ENCODE data around the gene ARMC12. TPM values are rescaled to one million over a fixed set of nuclear protein-coding genes. Genes with fewer than 3 reads are reported as not detected.

ARMC12 gene
- total and polyA plus RNA-seq, 2 of the 13 experiments (the other 11 are each of a cell fraction or from before 2014, with no cell fraction given): 1.3 TPM; not detected in 1

GRCh38 chr6:35722121-35722761 lies 14.6 kb upstream of the ARMC12 start (continued):
- peak; percentile 77; the same call in 1 of the 2 replicates for TF ChIP-seq TFDP1 (CRISPR knock-in tag; IDR thresholded peaks at IDR 0.05; ENCODE audit: borderline replicate concordance)
- no peak for TF ChIP-seq ZNF350 (CRISPR knock-in tag; IDR thresholded peaks at IDR 0.05; ENCODE audit: borderline replicate concordance, low read depth)
- TF ChIP-seq ZNF792 (CRISPR knock-in tag; IDR thresholded peaks at IDR 0.05): peak; percentile 75; the same call in 1 of the 2 replicates
- TF ChIP-seq PAF1 (CRISPR knock-in tag; IDR thresholded peaks at IDR 0.05): no peak
- TF ChIP-seq PAXIP1 (CRISPR knock-in tag; conservative IDR thresholded peaks at IDR 0.05): 0 out of 2 replicates have a peak, but pooled peaks have one; percentile 17
- TF ChIP-seq REL (CRISPR knock-in tag; conservative IDR thresholded peaks at IDR 0.05): no peak
- no peak for TF ChIP-seq RBM22 (optimal IDR thresholded peaks at IDR 0.05; ENCODE audit: low read length)
- TF ChIP-seq ZBTB49 (CRISPR knock-in tag; IDR thresholded peaks at IDR 0.05; ENCODE audit: borderline replicate concordance): no peak
- TF ChIP-seq ZNF556 (CRISPR knock-in tag; IDR thresholded peaks at IDR 0.05; ENCODE audit: borderline replicate concordance): 0 out of 2 replicates have a peak, but pooled peaks have one; percentile 41
- TF ChIP-seq GABPA (IDR thresholded peaks at IDR 0.05; ENCODE audit: low read depth, low read length): no peak
- 0 out of 2 replicates have a peak, but pooled peaks have one; percentile 54 for TF ChIP-seq GABPA (CRISPR knock-in tag; IDR thresholded peaks at IDR 0.05; ENCODE audit: low read depth)
- TF ChIP-seq FOXO4 (CRISPR knock-in tag; conservative IDR thresholded peaks at IDR 0.05): no peak
- 0 out of 2 replicates have a peak, but pooled peaks have one; percentile 16 for TF ChIP-seq ZNF557 (CRISPR knock-in tag; IDR thresholded peaks at IDR 0.05)
- TF ChIP-seq ARNTL (CRISPR knock-in tag; IDR thresholded peaks at IDR 0.05): no peak
- TF ChIP-seq MXD1 (CRISPR knock-in tag; IDR thresholded peaks at IDR 0.05): no peak
- no peak for TF ChIP-seq ZNF460 (CRISPR knock-in tag; IDR thresholded peaks at IDR 0.05; ENCODE audit: borderline replicate concordance)
- no peak for TF ChIP-seq MLXIP (CRISPR knock-in tag; IDR thresholded peaks at IDR 0.05; ENCODE audit: borderline replicate concordance)

Measured in HepG2 (cell line).